ENCODE data around the gene ZMIZ1.

ZMIZ1 gene

GRCh38 chr10:79359816-79360498, 291.2 kb downstream of the ZMIZ1 start:
- H3K4me3 ChIP-seq (replicated peaks in 1 of 2; ENCODE audit: low read depth in 2 of 2, low read length in 2 of 2): no peak overlapping the region
- DNase-seq (ENCODE audit: low read depth in 2 of 2): no peak
- no peak for TF ChIP-seq CTCF (IDR thresholded peaks at IDR 0.05; ENCODE audit: low read depth, low read length)

- no peak for DNase-seq (ENCODE audit: low read depth in 2 of 2)
- no peak overlapping the region for H3K4me3 ChIP-seq (replicated peaks in 1 of 2; ENCODE audit: low read depth in 2 of 2, low read length in 2 of 2)
- TF ChIP-seq CTCF (IDR thresholded peaks at IDR 0.05; ENCODE audit: low read depth, low read length): no peak
Measured at GRCh38 chr10:79360499-79361342, 292.0 kb downstream of the ZMIZ1 start.

- no peak overlapping the region for H3K4me3 ChIP-seq (replicated peaks in 1 of 2; ENCODE audit: low read depth in 2 of 2, low read length in 2 of 2)
- peak in 1 of 2 donors; percentile 40 for DNase-seq (ENCODE audit: low read depth in 2 of 2)
- TF ChIP-seq CTCF (IDR thresholded peaks at IDR 0.05; ENCODE audit: low read depth, low read length): no peak
Measured at GRCh38 chr10:79361726-79362397, 293.1 kb downstream of the ZMIZ1 start.

Measured in cardiac fibroblast (primary cell).